GM21825 (cell line): ENCODE measurements around the gene RNPEP.
"Not testable (repeated sequence)": the region's sequence is repeated elsewhere in the genome, so short reads cannot be mapped to it uniquely, and the experiment has no call there.

Experiments used
- ATAC-seq: cut with Tn5 transposase; IDR thresholded peaks from one replicate; pipeline ENCODE4 v1.9.1; 2021; ENCODE audit warnings: mild to moderate bottlenecking, moderate library complexity; ENCODE audit not compliant: unreplicated experiment

RNPEP gene

DNA sequence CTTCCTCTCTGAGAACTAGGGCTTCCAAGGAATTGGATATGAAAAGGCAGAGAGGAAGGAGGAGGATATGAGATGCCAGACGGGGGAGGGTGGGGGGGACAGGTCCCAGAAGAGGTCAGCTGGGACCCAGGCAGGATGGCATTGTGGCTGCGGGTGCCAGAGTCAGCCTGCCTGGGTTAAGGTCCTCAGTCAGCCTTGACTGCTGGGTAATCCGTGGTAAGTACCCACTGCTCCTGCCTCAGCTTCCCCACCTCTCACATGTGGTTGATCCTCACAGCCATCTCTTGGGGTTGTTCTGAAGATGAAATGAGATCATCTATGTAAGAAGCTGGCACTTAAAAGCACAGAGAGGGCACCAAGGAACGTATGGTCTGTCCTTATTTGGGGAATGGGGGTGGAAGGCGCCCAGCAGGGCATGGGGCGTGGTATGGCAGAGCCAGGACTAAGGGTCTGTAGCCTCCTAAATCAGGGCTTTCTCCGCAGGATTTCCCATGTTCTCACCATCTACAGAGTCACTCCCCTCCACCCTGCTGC is 51.8 kb downstream of the RNPEP start:
- ATAC-seq, result no peak

- ATAC-seq, result peak; percentile 69
These were observed 52.4 kb downstream of the RNPEP start for GRCh38 chr1:202034683-202035462.

DNA sequence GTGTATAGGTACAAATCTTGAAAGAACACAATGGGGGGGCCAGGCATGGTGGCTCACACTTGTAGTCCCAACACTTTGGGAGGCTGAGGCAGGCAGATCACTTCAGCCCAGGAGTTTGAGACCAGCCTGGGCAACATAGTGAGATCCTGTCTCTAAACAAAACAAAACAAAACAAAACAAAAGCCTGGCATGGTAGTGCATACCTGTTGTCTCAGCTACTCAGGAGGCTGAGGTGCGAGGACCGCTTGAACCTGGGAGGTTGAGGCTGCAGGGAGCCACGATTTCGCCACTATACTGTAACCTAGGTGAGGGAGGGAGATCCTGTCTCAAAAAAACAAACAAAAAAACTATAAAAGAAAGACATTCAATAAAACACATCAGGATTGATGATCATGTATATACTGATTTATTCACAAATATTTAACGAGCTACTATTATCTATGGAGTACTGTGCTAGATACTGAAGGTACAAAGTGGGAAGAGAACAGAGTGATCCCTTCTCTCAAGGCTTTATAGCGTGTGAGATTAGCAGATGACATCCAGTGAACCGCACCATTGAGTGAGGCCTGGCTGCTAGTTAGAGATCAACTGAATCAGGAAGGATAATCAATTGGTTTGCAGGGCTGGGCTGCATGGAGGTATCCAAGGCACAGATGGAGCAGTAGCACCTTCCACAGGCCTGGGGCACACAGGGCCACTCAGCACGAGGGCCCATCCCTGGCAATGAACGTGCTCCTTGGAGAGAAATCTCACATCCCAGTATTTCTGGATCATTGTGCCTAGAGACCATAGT is 54.3 kb downstream of the RNPEP start:
- no peak for ATAC-seq

GRCh38 chr1:202037706-202038296 is 55.4 kb downstream of the RNPEP start:
- no peak for ATAC-seq

- no peak for ATAC-seq
These were observed 56.4 kb downstream of the RNPEP start for GRCh38 chr1:202038688-202039346.

- no peak for ATAC-seq
These were observed 63.3 kb downstream of the RNPEP start for GRCh38 chr1:202045705-202046104.

- no peak for ATAC-seq
These were observed 63.8 kb downstream of the RNPEP start for GRCh38 chr1:202046227-202046626.

DNA sequence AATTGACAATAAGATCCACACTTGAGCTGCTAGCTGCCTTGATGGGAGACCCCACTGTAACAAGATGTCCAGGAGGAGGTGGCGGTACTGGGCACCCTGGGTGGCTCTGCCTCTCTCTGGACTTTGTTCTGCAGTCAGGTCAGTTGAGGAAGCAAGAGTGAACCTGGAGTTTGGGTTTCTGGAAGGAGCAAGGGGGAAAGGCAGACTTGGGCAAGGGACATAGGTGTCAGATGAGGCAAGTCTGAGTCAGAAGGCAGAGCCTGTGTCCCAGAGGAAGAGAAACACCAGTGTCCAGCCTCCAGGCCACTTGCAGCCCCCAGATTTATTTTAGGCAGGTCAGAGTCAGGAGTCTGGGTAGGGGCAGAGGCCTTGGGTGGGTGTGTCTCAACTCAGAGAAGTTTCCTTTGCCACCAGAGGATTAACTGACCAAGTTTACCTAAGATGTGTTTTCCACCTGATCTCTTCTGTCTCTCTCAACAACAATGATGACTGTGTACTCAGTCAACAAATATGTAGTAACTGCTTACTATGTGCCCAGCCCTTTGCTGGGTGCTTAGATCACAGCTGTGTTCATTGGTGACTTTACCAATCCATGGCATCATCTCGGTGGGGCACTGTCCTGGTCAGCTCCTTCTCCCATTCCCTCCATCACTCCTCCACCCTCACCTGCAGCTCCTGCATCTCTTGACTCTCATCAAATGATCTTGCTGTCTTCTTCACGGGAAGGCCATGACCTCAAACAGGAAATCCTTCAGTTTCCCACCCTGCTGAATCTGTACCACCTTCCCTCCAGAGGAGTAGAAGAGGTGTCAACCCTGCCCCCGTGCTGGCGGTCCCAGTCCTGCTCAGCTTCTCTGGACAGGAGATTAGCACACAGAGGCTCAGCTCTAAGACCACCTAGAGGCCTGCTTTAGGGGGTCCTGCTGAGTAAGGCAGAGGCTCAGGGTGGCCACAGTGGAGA is 64.6 kb downstream of the RNPEP start:
- ATAC-seq, result no peak

DNA sequence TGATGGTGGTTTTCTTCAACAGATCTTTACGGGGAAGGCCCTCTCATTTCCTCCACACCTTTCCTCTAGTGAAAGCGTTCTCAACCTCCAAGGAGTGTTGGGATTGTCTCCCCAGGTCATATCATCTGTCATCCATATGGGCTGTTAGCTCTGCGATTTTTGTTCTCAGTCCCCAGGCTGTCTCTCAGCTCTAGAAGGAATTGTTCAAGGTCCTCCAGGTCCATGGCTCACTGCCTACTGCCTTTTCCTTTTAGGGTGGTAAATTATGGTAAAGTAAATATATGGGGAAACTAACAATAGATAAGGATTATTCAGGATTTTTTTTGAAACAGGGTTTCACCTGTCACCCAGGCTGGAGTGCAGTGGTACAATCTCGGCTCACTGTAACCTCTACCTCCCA is 65.5 kb downstream of the RNPEP start:
- no peak for ATAC-seq

GRCh38 chr1:202049129-202049528 is 66.7 kb downstream of the RNPEP start:
- ATAC-seq, result no peak

- ATAC-seq, result no peak
These were observed 71.6 kb downstream of the RNPEP start for GRCh38 chr1:202054094-202054493.

GRCh38 chr1:202054673-202055072 is 72.2 kb downstream of the RNPEP start:
- not testable (repeated sequence) for ATAC-seq
